Activated CD4-positive, CD25-positive, alpha-beta regulatory T cell treated with anti-CD3 and anti-CD28 coated beads, Interleukin-2, amount 50 U/mL, for 24 hours (primary cell): ENCODE data around the gene POLR1C.
"Not testable (repeated sequence)": the region's sequence is repeated elsewhere in the genome, so short reads cannot be mapped to it uniquely, and the experiment has no call there.

ENCODE experiments used
- ATAC-seq, 2 donors: fragments of 150-1000 bp; cut with Tn5 transposase; one replicate each; pipeline ENCODE4 v1.10.0; 2021; ENCODE audit warnings: mild to moderate bottlenecking in 1 of 2, moderate library complexity in 1 of 2

Gene POLR1C

GRCh38 chr6:43516697-43517504 lies at the start of gene POLR1C, which contains the start of gene YIPF3:
POLR1C (plus strand) TSS chr6:43517089; CDS start chr6:43517110, 21 bp downstream.
YIPF3 (minus strand) TSS chr6:43516926; CDS start chr6:43516807, 119 bp downstream.
- ATAC-seq = peak; percentile 90 to 91

GRCh38 chr6:43467265-43467664 lies 49.6 kb upstream of the POLR1C start:
- ATAC-seq = not testable (repeated sequence)

- no peak for ATAC-seq
Observed at GRCh38 chr6:43467752-43468151, 49.1 kb upstream of the POLR1C start.

- no peak for ATAC-seq
Observed at GRCh38 chr6:43468240-43468639, 48.6 kb upstream of the POLR1C start.

GRCh38 chr6:43468748-43469681 lies 47.9 kb upstream of the POLR1C start:
- ATAC-seq = no peak

- ATAC-seq = no peak
Observed at GRCh38 chr6:43469947-43470346, 46.9 kb upstream of the POLR1C start.

- ATAC-seq = no peak
Observed at GRCh38 chr6:43471399-43471798, 45.5 kb upstream of the POLR1C start.

- no peak for ATAC-seq
Observed at GRCh38 chr6:43472515-43472914, 44.4 kb upstream of the POLR1C start.

- no peak for ATAC-seq
Observed at GRCh38 chr6:43475516-43475915, 41.4 kb upstream of the POLR1C start.

- ATAC-seq = no peak
Observed at GRCh38 chr6:43476746-43477145, 40.1 kb upstream of the POLR1C start.

- peak; percentile 99 to 100 for ATAC-seq
Observed at GRCh38 chr6:43477235-43478007, 39.5 kb upstream of the POLR1C start, which contains the start of gene TJAP1. TJAP1 (plus strand) TSS chr6:43477570; CDS start chr6:43499002, 21,432 bp downstream.

- no peak for ATAC-seq
Observed at GRCh38 chr6:43478008-43478372, 38.9 kb upstream of the POLR1C start.

- no peak for ATAC-seq
Observed at GRCh38 chr6:43481075-43481474, 35.8 kb upstream of the POLR1C start.

- ATAC-seq = peak in 1 of 2 donors; percentile 40
Observed at GRCh38 chr6:43481591-43482236, 35.2 kb upstream of the POLR1C start.

GRCh38 chr6:43488667-43489276 lies 28.1 kb upstream of the POLR1C start:
- no peak for ATAC-seq

- ATAC-seq = no peak
Observed at GRCh38 chr6:43489277-43490072, 27.4 kb upstream of the POLR1C start.

GRCh38 chr6:43490523-43490939 lies 26.4 kb upstream of the POLR1C start:
- no peak for ATAC-seq

GRCh38 chr6:43491750-43492661 lies 24.9 kb upstream of the POLR1C start:
- no peak for ATAC-seq

GRCh38 chr6:43492673-43493072 lies 24.2 kb upstream of the POLR1C start:
- no peak for ATAC-seq

- ATAC-seq = no peak
Observed at GRCh38 chr6:43493230-43493629, 23.7 kb upstream of the POLR1C start.
